H1 (cell line): ENCODE measurements around the gene ATF7. TPM values are rescaled to one million over a fixed set of nuclear protein-coding genes. Genes with fewer than 3 reads are reported as not detected.
A peak's percentile ranks its signal among the peaks of the same experiment; 100 is the strongest.

Experiments used
- CTCF ChIA-PET: fragments of 300-600 bp; sonication (Branson Sonifier 250); formaldehyde crosslinking; loops from one replicate; lab custom pipeline; 2021; ENCODE audit not compliant: partially characterized antibody; lab: Charles Lee
- POLR2A ChIA-PET: fragments of 300-600 bp; sonication (Branson Sonifier 250); formaldehyde crosslinking; loops from one replicate; lab custom pipeline; 2021; ENCODE audit warnings: inconsistent platforms; ENCODE audit not compliant: partially characterized antibody; lab: Charles Lee
- DNase-seq, 2 experiments: peaks; one replicate each; pipeline versions ENCODE4 v3.0.0 to v3.0.0-alpha.2; 2010 to 2022; ENCODE audit warnings: low spot score in 2 of 2, low read depth in 1 of 2, mixed read lengths in 1 of 2
- FAIRE-seq: peaks from 2 replicates; lab custom pipeline; 2011; peaks lifted over from hg19 to GRCh38; lab: Jason Lieb, UNC
- H2AFZ ChIP-seq: 2 replicates; pipeline ENCODE4 v1.8.1; 2012; ENCODE audit warnings: low read length, inconsistent platforms
- H2AK5ac ChIP-seq: 2 replicates; pipeline ENCODE4 v1.6.1; 2013; ENCODE audit warnings: low read depth, low read length
- H2BK120ac ChIP-seq: replicated peaks from 2 replicates; pipeline ENCODE3; 2013; ENCODE audit warnings: low read depth, low read length, inconsistent platforms
- H2BK12ac ChIP-seq: 2 replicates; pipeline ENCODE4 v1.6.1; 2013; ENCODE audit warnings: low read depth, low read length
- H2BK15ac ChIP-seq: 2 replicates; pipeline ENCODE4 v1.6.1; 2013; ENCODE audit warnings: low read length
- H2BK20ac ChIP-seq: 2 replicates; pipeline ENCODE4 v1.6.1; 2013; ENCODE audit warnings: low read length
- H2BK5ac ChIP-seq: 2 replicates; pipeline ENCODE4 v1.6.1; 2013; ENCODE audit warnings: low read depth, low read length
- H3K14ac ChIP-seq: 2 replicates; pipeline ENCODE4 v1.6.1; 2013; ENCODE audit warnings: inconsistent platforms; ENCODE audit not compliant: insufficient read length
- H3K18ac ChIP-seq: 2 replicates; pipeline ENCODE4 v1.6.1; 2013; ENCODE audit warnings: low read length; ENCODE audit errors: extremely low read depth
- H3K23ac ChIP-seq: 2 replicates; pipeline ENCODE4 v1.6.1; 2013; ENCODE audit warnings: inconsistent platforms; ENCODE audit not compliant: insufficient read length
- H3K23me2 ChIP-seq: 2 replicates; pipeline ENCODE4 v1.6.1; 2013; ENCODE audit warnings: low read depth, low read length
- H3K27ac ChIP-seq: 2 replicates; pipeline ENCODE4 v1.6.1; 2011; ENCODE audit warnings: low read depth, low read length, inconsistent platforms
- H3K27me3 ChIP-seq, 4 experiments: replicated peaks in 1 of 4; 1 replicate in 1 of 4; 2 replicates in 3 of 4; pipeline versions ENCODE4 v1.6.1 to v1.8.1; 2011 to 2013; ENCODE audit warnings: low read length in 3 of 4, mild to moderate bottlenecking in 3 of 4, inconsistent platforms in 2 of 4, mixed read lengths in 2 of 4, moderate library complexity in 1 of 4; ENCODE audit not compliant: control insufficient read depth in 3 of 4, insufficient read depth in 3 of 4; ENCODE audit errors: extremely low read depth in 1 of 4
- H3K36me3 ChIP-seq, 4 experiments: 2 replicates each; pipeline versions ENCODE4 v1.6.1 to v1.8.1; 2011 to 2013; ENCODE audit warnings: mild to moderate bottlenecking in 4 of 4, low read length in 3 of 4, moderate library complexity in 2 of 4, control low read depth in 1 of 4, inconsistent platforms in 1 of 4; ENCODE audit not compliant: insufficient read depth in 4 of 4, control insufficient read depth in 2 of 4
- H3K4ac ChIP-seq: replicated peaks from 2 replicates; pipeline ENCODE3; 2013; ENCODE audit warnings: low read length, low read depth, mixed read lengths, inconsistent platforms; ENCODE audit not compliant: insufficient read length
- H3K4me1 ChIP-seq, 4 experiments: replicated peaks in 1 of 4; 1 replicate in 1 of 4; 2 replicates in 3 of 4; pipeline versions ENCODE4 v1.6.1 to v1.8.1; 2011 to 2013; ENCODE audit warnings: low read length in 3 of 4, inconsistent platforms in 2 of 4, mixed read lengths in 1 of 4; ENCODE audit not compliant: insufficient read depth in 4 of 4, control insufficient read depth in 3 of 4
- H3K4me2 ChIP-seq, 2 experiments: 2 replicates each; pipeline versions ENCODE4 v1.6.1 to v1.8.1; 2011 to 2013; ENCODE audit warnings: low read depth in 2 of 2, low read length in 2 of 2, control low read depth in 1 of 2, inconsistent platforms in 1 of 2, mild to moderate bottlenecking in 1 of 2; ENCODE audit not compliant: insufficient read depth in 1 of 2
- H3K4me3 ChIP-seq, 4 experiments: fragments of 200-600, 300-600 bp in 1 of 4; sonication (generic), shearing (Covaris generic), sonication (Bioruptor Twin) in 1 of 4; 2 replicates each; pipeline versions ENCODE4 v1.5.1 to v1.8.1; 2011 to 2016; ENCODE audit warnings: low read length in 4 of 4, low read depth in 3 of 4, control low read depth in 2 of 4, inconsistent platforms in 2 of 4, mild to moderate bottlenecking in 2 of 4, mixed read lengths in 1 of 4, moderate library complexity in 1 of 4; ENCODE audit not compliant: insufficient read depth in 2 of 4; ENCODE audit errors: extremely low read depth in 1 of 4
- H3K56ac ChIP-seq: replicated peaks from 2 replicates; pipeline ENCODE3; 2013; ENCODE audit warnings: low read depth, mild to moderate bottlenecking, mixed read lengths, low read length, inconsistent platforms; ENCODE audit not compliant: insufficient read length
- H3K79me1 ChIP-seq: 2 replicates; pipeline ENCODE4 v1.6.1; 2013; ENCODE audit warnings: low read depth, low read length, control low read depth
- H3K79me2 ChIP-seq, 2 experiments: 2 replicates each; pipeline versions ENCODE4 v1.6.1 to v1.8.1; 2012 to 2013; ENCODE audit warnings: low read length in 2 of 2, mild to moderate bottlenecking in 2 of 2, inconsistent platforms in 1 of 2; ENCODE audit not compliant: insufficient read depth in 2 of 2, control insufficient read depth in 1 of 2
- H3K9ac ChIP-seq, 4 experiments: replicated peaks in 1 of 4; 1 replicate in 1 of 4; 2 replicates in 3 of 4; pipeline versions ENCODE4 v1.6.1 to v1.8.1; 2011 to 2013; ENCODE audit warnings: low read depth in 3 of 4, low read length in 3 of 4, control low read depth in 2 of 4, mild to moderate bottlenecking in 2 of 4, moderate library complexity in 2 of 4, inconsistent platforms in 1 of 4; ENCODE audit errors: extremely low read depth in 1 of 4
- H3K9me3 ChIP-seq, 2 experiments: 2 replicates each; pipeline versions ENCODE4 v1.6.1 to v1.8.1; 2012 to 2013; ENCODE audit warnings: mild to moderate bottlenecking in 2 of 2, moderate library complexity in 2 of 2, control low read depth in 1 of 2, inconsistent platforms in 1 of 2, low read depth in 1 of 2, low read length in 1 of 2, mixed read lengths in 1 of 2; ENCODE audit not compliant: insufficient read depth in 2 of 2
- H4K20me1 ChIP-seq, 2 experiments: replicated peaks in 1 of 2; 2 replicates each; pipeline versions ENCODE3 to v1.8.1; 2011 to 2013; ENCODE audit warnings: inconsistent platforms in 2 of 2, low read length in 2 of 2, mild to moderate bottlenecking in 1 of 2; ENCODE audit not compliant: insufficient read depth in 2 of 2, control insufficient read depth in 1 of 2
- H4K5ac ChIP-seq: 2 replicates; pipeline ENCODE4 v1.6.1; 2013; ENCODE audit warnings: low read length, low read depth, mixed read lengths, inconsistent platforms; ENCODE audit not compliant: insufficient read length
- H4K8ac ChIP-seq: 2 replicates; pipeline ENCODE4 v1.8.0; 2013; ENCODE audit warnings: mild to moderate bottlenecking, moderate library complexity, low read length, inconsistent platforms; ENCODE audit not compliant: insufficient read depth; ENCODE audit errors: extremely low read depth
- H4K91ac ChIP-seq: replicated peaks from 2 replicates; pipeline ENCODE3; 2013; ENCODE audit warnings: low read length, mixed read lengths, inconsistent platforms; ENCODE audit not compliant: insufficient read length
- CHD1 ChIP-seq: IDR thresholded peaks from 2 replicates; pipeline ENCODE4 v1.6.1; 2012; ENCODE audit warnings: low read depth, low read length, improper control_type of control experiment
- EZH2 ChIP-seq: fragments of 200-600 bp; sonication (generic); IDR thresholded peaks from 2 replicates; pipeline ENCODE4 v1.7.1; 2012; ENCODE audit warnings: low read depth, mild to moderate bottlenecking, moderate library complexity, low read length, inconsistent platforms; ENCODE audit not compliant: severe bottlenecking
- GABPA ChIP-seq: IDR thresholded peaks from 2 replicates; pipeline ENCODE4 v1.6.1; 2011; ENCODE audit warnings: mild to moderate bottlenecking, low read length, moderate library complexity, borderline replicate concordance; ENCODE audit not compliant: insufficient read depth
- KDM1A ChIP-seq: fragments of 200-600, 300-600 bp; sonication (generic); IDR thresholded peaks from 2 replicates; pipeline ENCODE4 v1.7.1; 2016; ENCODE audit warnings: mild to moderate bottlenecking, low read length, borderline replicate concordance
- MAFK ChIP-seq: IDR thresholded peaks from 2 replicates; pipeline ENCODE4 v1.6.1; 2012; ENCODE audit warnings: low read depth, mild to moderate bottlenecking, improper control_type of control experiment, low read length
- SIX5 ChIP-seq: IDR thresholded peaks from 2 replicates; pipeline ENCODE4 v1.6.1; 2011; ENCODE audit warnings: mild to moderate bottlenecking, low read depth, low read length
- TAF1 ChIP-seq: IDR thresholded peaks from 2 replicates; pipeline ENCODE4 v1.6.1; 2011; ENCODE audit warnings: mild to moderate bottlenecking, low read depth, low read length
- WGBS, 2 experiments: shearing (Covaris generic) in 1 of 2; methylation state at CpG; one replicate each; pipeline versions ENCODE4 v1.1.6 to v1.1.7; 2013 to 2015; ENCODE audit warnings: low lambda C conversion rate in 2 of 2, mixed read lengths in 2 of 2, inconsistent platforms in 1 of 2, low coverage in 1 of 2, missing lambda C conversion rate in 1 of 2; ENCODE audit not compliant: insufficient replicate concordance in 2 of 2, insufficient coverage in 1 of 2, insufficient read length in 1 of 2; ENCODE audit errors: extremely low coverage in 1 of 2, missing lambda C conversion rate in 1 of 2; 5-methylcytosine and 5-hydroxymethylcytosine counted together
- polyA plus RNA-seq, 7 experiments: library from polyadenylated mRNA; depleted of rRNA in 3 of 7; stranded (reverse) in 5 of 7; unstranded in 2 of 7; fragments of >200 nt in 5 of 7; fragments of 200-250 nt in 2 of 7; gene quantifications; 1 replicate in 5 of 7; 2 replicates in 1 of 7; 4 replicates in 1 of 7; pipeline versions ENCODE4 v1.2.1 to v1.2.3, GENCODE V29; 2011 to 2013; ENCODE audit warnings: missing spikeins in 2 of 7, mixed read lengths in 2 of 7
- total RNA-seq: library from RNA; stranded (reverse); fragmentation: NEBNext Ultra II Directional; extraction: Animal tissue kit (Norgen Biotek cat#: 25700); gene quantifications from 2 replicates; pipeline ENCODE4 v1.2.1, GENCODE V29; 2021
- TF ChIP-seq, protein P1 (sequence below): IDR thresholded peaks from 2 replicates; pipeline ENCODE4 v1.6.1; 2011; ENCODE audit warnings: low read length, improper control_type of control experiment

The ATF7 gene
- total and polyA plus RNA-seq, 2 of the 8 experiments (the other 6 are each of a cell fraction or from before 2014, with no cell fraction given) = 10.1 to 16.6 TPM

DNA sequence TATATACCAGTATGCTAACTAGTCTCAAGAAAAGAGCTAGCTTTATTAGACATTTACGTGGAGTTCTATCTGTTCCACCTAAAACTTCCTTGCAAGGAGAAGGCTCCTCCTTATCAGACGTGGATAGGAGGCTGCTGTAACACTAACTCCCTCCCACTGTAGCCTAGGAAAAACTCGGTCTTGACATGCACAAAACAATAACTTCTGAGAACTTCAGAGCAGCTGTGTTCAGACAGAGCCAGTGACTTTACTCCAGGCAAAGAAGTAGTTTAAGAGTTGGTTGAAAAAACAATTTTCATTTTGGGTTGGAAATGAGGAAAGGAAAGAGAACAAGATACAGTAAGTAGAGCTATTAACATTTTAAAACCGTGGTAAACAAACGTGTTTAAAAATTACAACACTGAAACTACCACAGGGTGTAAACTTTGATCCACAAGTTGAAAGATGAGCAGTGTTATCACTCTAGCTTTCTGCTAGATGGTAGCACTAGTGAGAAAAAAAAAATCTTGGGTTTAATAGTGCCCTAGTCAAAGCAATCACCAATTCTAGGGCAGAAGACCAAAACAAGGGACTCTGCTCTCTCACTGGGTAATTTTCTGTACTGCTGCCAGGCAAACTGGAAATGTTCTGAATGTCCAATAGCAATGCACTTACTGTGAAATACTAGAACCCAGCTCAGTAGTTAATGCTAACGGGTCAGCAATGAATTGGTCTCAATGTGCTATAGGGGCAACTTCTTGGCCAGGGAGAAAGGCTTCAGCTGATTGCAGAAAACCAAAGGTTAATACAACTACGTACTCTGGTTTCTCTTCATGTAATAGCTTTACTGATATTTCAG lies 2.4 kb downstream of the ATF7 start:
- POLR2A ChIA-PET = interaction anchor here (0.8 to 10.4 kb wide), 5 partner anchors 10 to 104 kb away, joined by 3 to 53 read pairs (median 3); partner anchors contain the start of genes ATP5MC2 and CALCOCO1
- no peak overlapping the region for H4K8ac ChIP-seq
- H3K18ac ChIP-seq = no peak overlapping the region
- H3K36me3 ChIP-seq = no peaks in the 10 kb centered on the region
- H3K9ac ChIP-seq = peak overlapping the region in 1 of 4 experiments; percentile 1; a peak in 1 of 7 replicates
- no peak overlapping the region for H3K56ac ChIP-seq
- no peak overlapping the region for H3K23ac ChIP-seq
- no peak overlapping the region for H2BK15ac ChIP-seq
- no peak overlapping the region for H3K14ac ChIP-seq
- H2BK12ac ChIP-seq = no peak overlapping the region
- no peak overlapping the region for H2AK5ac ChIP-seq
- H3K23me2 ChIP-seq = peaks cover 2% of the 10 kb centered on the region; the same call in 1 of the 2 replicates
- H4K91ac ChIP-seq = no peak overlapping the region
- H4K5ac ChIP-seq = no peak overlapping the region
- H2BK120ac ChIP-seq = no peak overlapping the region
- H3K79me2 ChIP-seq = peaks cover 0 to 36% of the 10 kb centered on the region in 2 experiments; a peak in 2 of 4 replicates
- H3K4me1 ChIP-seq = peaks cover 0 to 7% (median 3%) of the 10 kb centered on the region in 4 experiments; a peak in 4 of 7 replicates
- no peak for DNase-seq
- H2BK5ac ChIP-seq = no peak overlapping the region
- H3K27ac ChIP-seq = no peak overlapping the region
- WGBS, 2 experiments = 87% methylated on average over 7 of the region's 7 CpGs; no CpG with 5 or more reads in 1 of the 2 experiments
- peaks cover 3% of the 10 kb centered on the region; the same call in 1 of the 2 replicates for H3K79me1 ChIP-seq
- TF ChIP-seq, protein P1, sequence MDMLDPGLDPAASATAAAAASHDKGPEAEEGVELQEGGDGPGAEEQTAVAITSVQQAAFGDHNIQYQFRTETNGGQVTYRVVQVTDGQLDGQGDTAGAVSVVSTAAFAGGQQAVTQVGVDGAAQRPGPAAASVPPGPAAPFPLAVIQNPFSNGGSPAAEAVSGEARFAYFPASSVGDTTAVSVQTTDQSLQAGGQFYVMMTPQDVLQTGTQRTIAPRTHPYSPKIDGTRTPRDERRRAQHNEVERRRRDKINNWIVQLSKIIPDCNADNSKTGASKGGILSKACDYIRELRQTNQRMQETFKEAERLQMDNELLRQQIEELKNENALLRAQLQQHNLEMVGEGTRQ = no peak
- TF ChIP-seq CHD1 = no peak
- TF ChIP-seq MAFK = no peak
- TF ChIP-seq GABPA = no peak
- TF ChIP-seq SIX5 = no peak
- TF ChIP-seq KDM1A = no peak
- TF ChIP-seq TAF1 = no peak
- no peak for TF ChIP-seq EZH2
- no peak overlapping the region for H2BK20ac ChIP-seq
- no peaks in the 10 kb centered on the region for H3K9me3 ChIP-seq
- no peaks in the 10 kb centered on the region for H3K27me3 ChIP-seq
- H3K4ac ChIP-seq = no peak overlapping the region
- H4K20me1 ChIP-seq = no peaks in the 10 kb centered on the region
- FAIRE-seq = no peak
- no peak overlapping the region for H2AFZ ChIP-seq
- no peak overlapping the region for H3K4me3 ChIP-seq
- CTCF ChIA-PET = interaction anchor here (0.6 to 2.0 kb wide), 11 partner anchors 9 to 342 kb away, joined by 3 to 10 read pairs (median 4); partner anchors contain the start of gene ATP5MC2
- H3K4me2 ChIP-seq = no peak overlapping the region; a peak in 1 of 4 replicates
